K562 (cell line): ENCODE data around the gene PSMD1. TPM values are rescaled to one million over a fixed set of nuclear protein-coding genes. Genes with fewer than 3 reads are reported as not detected.

Source experiments
- polyA plus RNA-seq, 8 experiments: library from polyadenylated mRNA; depleted of rRNA in 4 of 8; stranded (reverse) in 5 of 8; unstranded in 3 of 8; fragments of >200 nt; fragmentation: Nextera tagmentation in 2 of 8; fragmentation: Illumina TruSeq in 1 of 8; extraction: Ambion mirVana in 2 of 8; extraction: Trizol in 1 of 8; gene quantifications; 2 replicates each; pipeline versions ENCODE4 v1.2.1 to v1.2.3, GENCODE V29; 2011 to 2014; ENCODE audit warnings: inconsistent platforms in 1 of 8, missing spikeins in 1 of 8
- total RNA-seq, 7 experiments: library from RNA; depleted of rRNA in 6 of 7; stranded (reverse); fragments of >200 nt in 6 of 7; fragmentation: Illumina TruSeq in 2 of 7; extraction: Trizol in 2 of 7; gene quantifications; 2 replicates each; pipeline versions ENCODE4 v1.2.1 to v1.2.3, GENCODE V29; 2011 to 2021; ENCODE audit warnings: low replicate concordance in 1 of 7
- TF ChIP-seq, protein P1 (sequence below): fragments of 450-650 bp; IDR thresholded peaks from 2 replicates; pipeline ENCODE4 v1.6.1; 2016; ENCODE audit warnings: mild to moderate bottlenecking, moderate library complexity

The PSMD1 gene
- total and polyA plus RNA-seq, 9 of the 15 experiments (the other 6 are each of a cell fraction or from before 2014, with no cell fraction given), result 100 to 257 (median 147) TPM

- TF ChIP-seq, protein P1, sequence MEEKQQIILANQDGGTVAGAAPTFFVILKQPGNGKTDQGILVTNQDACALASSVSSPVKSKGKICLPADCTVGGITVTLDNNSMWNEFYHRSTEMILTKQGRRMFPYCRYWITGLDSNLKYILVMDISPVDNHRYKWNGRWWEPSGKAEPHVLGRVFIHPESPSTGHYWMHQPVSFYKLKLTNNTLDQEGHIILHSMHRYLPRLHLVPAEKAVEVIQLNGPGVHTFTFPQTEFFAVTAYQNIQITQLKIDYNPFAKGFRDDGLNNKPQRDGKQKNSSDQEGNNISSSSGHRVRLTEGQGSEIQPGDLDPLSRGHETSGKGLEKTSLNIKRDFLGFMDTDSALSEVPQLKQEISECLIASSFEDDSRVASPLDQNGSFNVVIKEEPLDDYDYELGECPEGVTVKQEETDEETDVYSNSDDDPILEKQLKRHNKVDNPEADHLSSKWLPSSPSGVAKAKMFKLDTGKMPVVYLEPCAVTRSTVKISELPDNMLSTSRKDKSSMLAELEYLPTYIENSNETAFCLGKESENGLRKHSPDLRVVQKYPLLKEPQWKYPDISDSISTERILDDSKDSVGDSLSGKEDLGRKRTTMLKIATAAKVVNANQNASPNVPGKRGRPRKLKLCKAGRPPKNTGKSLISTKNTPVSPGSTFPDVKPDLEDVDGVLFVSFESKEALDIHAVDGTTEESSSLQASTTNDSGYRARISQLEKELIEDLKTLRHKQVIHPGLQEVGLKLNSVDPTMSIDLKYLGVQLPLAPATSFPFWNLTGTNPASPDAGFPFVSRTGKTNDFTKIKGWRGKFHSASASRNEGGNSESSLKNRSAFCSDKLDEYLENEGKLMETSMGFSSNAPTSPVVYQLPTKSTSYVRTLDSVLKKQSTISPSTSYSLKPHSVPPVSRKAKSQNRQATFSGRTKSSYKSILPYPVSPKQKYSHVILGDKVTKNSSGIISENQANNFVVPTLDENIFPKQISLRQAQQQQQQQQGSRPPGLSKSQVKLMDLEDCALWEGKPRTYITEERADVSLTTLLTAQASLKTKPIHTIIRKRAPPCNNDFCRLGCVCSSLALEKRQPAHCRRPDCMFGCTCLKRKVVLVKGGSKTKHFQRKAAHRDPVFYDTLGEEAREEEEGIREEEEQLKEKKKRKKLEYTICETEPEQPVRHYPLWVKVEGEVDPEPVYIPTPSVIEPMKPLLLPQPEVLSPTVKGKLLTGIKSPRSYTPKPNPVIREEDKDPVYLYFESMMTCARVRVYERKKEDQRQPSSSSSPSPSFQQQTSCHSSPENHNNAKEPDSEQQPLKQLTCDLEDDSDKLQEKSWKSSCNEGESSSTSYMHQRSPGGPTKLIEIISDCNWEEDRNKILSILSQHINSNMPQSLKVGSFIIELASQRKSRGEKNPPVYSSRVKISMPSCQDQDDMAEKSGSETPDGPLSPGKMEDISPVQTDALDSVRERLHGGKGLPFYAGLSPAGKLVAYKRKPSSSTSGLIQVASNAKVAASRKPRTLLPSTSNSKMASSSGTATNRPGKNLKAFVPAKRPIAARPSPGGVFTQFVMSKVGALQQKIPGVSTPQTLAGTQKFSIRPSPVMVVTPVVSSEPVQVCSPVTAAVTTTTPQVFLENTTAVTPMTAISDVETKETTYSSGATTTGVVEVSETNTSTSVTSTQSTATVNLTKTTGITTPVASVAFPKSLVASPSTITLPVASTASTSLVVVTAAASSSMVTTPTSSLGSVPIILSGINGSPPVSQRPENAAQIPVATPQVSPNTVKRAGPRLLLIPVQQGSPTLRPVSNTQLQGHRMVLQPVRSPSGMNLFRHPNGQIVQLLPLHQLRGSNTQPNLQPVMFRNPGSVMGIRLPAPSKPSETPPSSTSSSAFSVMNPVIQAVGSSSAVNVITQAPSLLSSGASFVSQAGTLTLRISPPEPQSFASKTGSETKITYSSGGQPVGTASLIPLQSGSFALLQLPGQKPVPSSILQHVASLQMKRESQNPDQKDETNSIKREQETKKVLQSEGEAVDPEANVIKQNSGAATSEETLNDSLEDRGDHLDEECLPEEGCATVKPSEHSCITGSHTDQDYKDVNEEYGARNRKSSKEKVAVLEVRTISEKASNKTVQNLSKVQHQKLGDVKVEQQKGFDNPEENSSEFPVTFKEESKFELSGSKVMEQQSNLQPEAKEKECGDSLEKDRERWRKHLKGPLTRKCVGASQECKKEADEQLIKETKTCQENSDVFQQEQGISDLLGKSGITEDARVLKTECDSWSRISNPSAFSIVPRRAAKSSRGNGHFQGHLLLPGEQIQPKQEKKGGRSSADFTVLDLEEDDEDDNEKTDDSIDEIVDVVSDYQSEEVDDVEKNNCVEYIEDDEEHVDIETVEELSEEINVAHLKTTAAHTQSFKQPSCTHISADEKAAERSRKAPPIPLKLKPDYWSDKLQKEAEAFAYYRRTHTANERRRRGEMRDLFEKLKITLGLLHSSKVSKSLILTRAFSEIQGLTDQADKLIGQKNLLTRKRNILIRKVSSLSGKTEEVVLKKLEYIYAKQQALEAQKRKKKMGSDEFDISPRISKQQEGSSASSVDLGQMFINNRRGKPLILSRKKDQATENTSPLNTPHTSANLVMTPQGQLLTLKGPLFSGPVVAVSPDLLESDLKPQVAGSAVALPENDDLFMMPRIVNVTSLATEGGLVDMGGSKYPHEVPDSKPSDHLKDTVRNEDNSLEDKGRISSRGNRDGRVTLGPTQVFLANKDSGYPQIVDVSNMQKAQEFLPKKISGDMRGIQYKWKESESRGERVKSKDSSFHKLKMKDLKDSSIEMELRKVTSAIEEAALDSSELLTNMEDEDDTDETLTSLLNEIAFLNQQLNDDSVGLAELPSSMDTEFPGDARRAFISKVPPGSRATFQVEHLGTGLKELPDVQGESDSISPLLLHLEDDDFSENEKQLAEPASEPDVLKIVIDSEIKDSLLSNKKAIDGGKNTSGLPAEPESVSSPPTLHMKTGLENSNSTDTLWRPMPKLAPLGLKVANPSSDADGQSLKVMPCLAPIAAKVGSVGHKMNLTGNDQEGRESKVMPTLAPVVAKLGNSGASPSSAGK, result no peak
Measured at GRCh38 chr2:231039294-231039664, 17.4 kb upstream of the PSMD1 start (continued).
